Measurements from ENCODE around the gene COL5A3. TPM values are rescaled to one million over a fixed set of nuclear protein-coding genes. Genes with fewer than 3 reads are reported as not detected.
A peak's percentile ranks its signal among the peaks of the same experiment; 100 is the strongest.

Gene COL5A3
- total and polyA plus RNA-seq, 2 of the 13 experiments (the other 11 are each of a cell fraction or from before 2014, with no cell fraction given): 0.02 TPM; not detected in 1

GRCh38 chr19:9914001-9914314 is 96.3 kb downstream of the COL5A3 start:
- FAIRE-seq: no peak
- peak overlapping the region; percentile 93 for H3K4me2 ChIP-seq (ENCODE audit: low read depth, low read length)
- intact Hi-C loops (cut with micrococcal nuclease; ENCODE audit: unreplicated experiment) (no loop called here), in situ Hi-C loops (cut with HindIII; ENCODE audit: extremely low pct_ligation_motif_present, low pct_unique_long_range_greater_than_20kb) (loop anchor here (5.0 kb wide), 1 partner anchor 67 kb away; no protein-coding TSS in a partner anchor)
- no peak overlapping the region for H3K27ac ChIP-seq (ENCODE audit: extremely low read length, insufficient read depth, low read length)
- CTCF ChIA-PET (ENCODE audit: low intra/inter-chr PET ratio, low total read pairs): interaction anchor here (0.9 to 1.4 kb wide), 2 partner anchors 66 to 288 kb away, joined by 3 to 15 read pairs; no protein-coding TSS in a partner anchor
- peaks cover 4% of the 10 kb centered on the region; the same call in 1 of the 2 replicates for H3K4me1 ChIP-seq (ENCODE audit: insufficient read depth, low read length)
- 0% methylated on average over 4 of the region's 27 CpGs for WGBS (ENCODE audit: low lambda C conversion rate)
- H3K27me3 ChIP-seq (ENCODE audit: control insufficient read depth in 1 of 2, insufficient read depth in 2 of 2, low read length in 2 of 2): peaks cover 0 to 16% of the 10 kb centered on the region in 2 experiments; a peak in 3 of 5 replicates
- no peak overlapping the region for H2AFZ ChIP-seq (ENCODE audit: low read length)
- ATAC-seq: no peak
- H3K9me3 ChIP-seq (ENCODE audit: low read length): no peaks in the 10 kb centered on the region
- TF ChIP-seq NFIC (IDR thresholded peaks at IDR 0.05; ENCODE audit: low read length) (no peak), PATZ1 (CRISPR knock-in tag; IDR thresholded peaks at IDR 0.05) (no peak), HMGXB3 (CRISPR knock-in tag; IDR thresholded peaks at IDR 0.05; ENCODE audit: borderline replicate concordance) (no peak), CEBPB (IDR thresholded peaks at IDR 0.05; ENCODE audit: borderline replicate concordance, low read depth, low read length) (no peak), ZNF646 (CRISPR knock-in tag; IDR thresholded peaks at IDR 0.05) (no peak), DNMT1 (CRISPR knock-in tag; IDR thresholded peaks at IDR 0.05) (no peak), LBX2 (CRISPR knock-in tag; IDR thresholded peaks at IDR 0.05; ENCODE audit: borderline replicate concordance) (no peak), MZF1 (CRISPR knock-in tag; IDR thresholded peaks at IDR 0.05; ENCODE audit: borderline replicate concordance) (no peak), ZNF253 (CRISPR knock-in tag; IDR thresholded peaks at IDR 0.05; ENCODE audit: borderline replicate concordance) (no peak)
- no TSS peak for BruUV-seq (replicated peaks)
- H3K9ac ChIP-seq (ENCODE audit: insufficient read depth, low read depth, low read length): peak overlapping the region; percentile 57; the same call in 1 of the 2 replicates
- H3K36me3 ChIP-seq (replicated peaks in 1 of 2; ENCODE audit: control insufficient read depth in 1 of 2, insufficient read depth in 2 of 2, low read length in 2 of 2): no peaks in the 10 kb centered on the region
- no peaks in the 10 kb centered on the region for H3K79me2 ChIP-seq (ENCODE audit: insufficient read depth, low read length)
- no peak for DNase-seq (ENCODE audit: low spot score)
- H3K4me3 ChIP-seq (replicated peaks in 1 of 3; ENCODE audit: insufficient read depth in 1 of 3, low read depth in 2 of 3, low read length in 3 of 3): peak overlapping the region; percentile 46 to 73 (median 56)
- POLR2A ChIA-PET: no interaction called here
- H4K20me1 ChIP-seq (ENCODE audit: insufficient read depth, low read length): no peaks in the 10 kb centered on the region
